Glutamatergic neuron (in vitro differentiated cells): ENCODE measurements around the gene THAP5. TPM values are rescaled to one million over a fixed set of nuclear protein-coding genes. Genes with fewer than 3 reads are reported as not detected.

ENCODE experiments used
- DNase-seq: peaks from one replicate; pipeline ENCODE4 v3.0.0; 2022
- H3K27ac Mint-ChIP-seq: one replicate; pipeline ENCODE4 v1.8.0; 2020; ENCODE audit warnings: mild to moderate bottlenecking, mixed read lengths, inconsistent platforms; ENCODE audit not compliant: unreplicated experiment
- H3K27me3 Mint-ChIP-seq: one replicate; pipeline ENCODE4 v1.8.0; 2020; ENCODE audit warnings: mild to moderate bottlenecking, moderate library complexity, mixed read lengths, inconsistent platforms; ENCODE audit not compliant: unreplicated experiment
- H3K36me3 Mint-ChIP-seq: one replicate; pipeline ENCODE4 v1.8.0; 2020; ENCODE audit warnings: mild to moderate bottlenecking, mixed read lengths, inconsistent platforms; ENCODE audit not compliant: unreplicated experiment
- H3K4me1 Mint-ChIP-seq: one replicate; pipeline ENCODE4 v1.8.0; 2020; ENCODE audit warnings: mild to moderate bottlenecking, low read depth, mixed read lengths, inconsistent platforms; ENCODE audit not compliant: unreplicated experiment
- H3K4me3 Mint-ChIP-seq: one replicate; pipeline ENCODE4 v1.8.0; 2020; ENCODE audit warnings: mild to moderate bottlenecking, mixed read lengths, inconsistent platforms; ENCODE audit not compliant: unreplicated experiment
- H3K9me3 Mint-ChIP-seq: one replicate; pipeline ENCODE4 v1.8.0; 2020; ENCODE audit warnings: mild to moderate bottlenecking, moderate library complexity, mixed read lengths, inconsistent platforms; ENCODE audit not compliant: unreplicated experiment
- total RNA-seq: library from RNA; stranded (reverse); fragmentation: NEBNext Ultra II Directional; extraction: Animal tissue kit (Norgen Biotek cat#: 25700); gene quantifications from one replicate; pipeline ENCODE4 v1.2.1, GENCODE V29; 2021; ENCODE audit not compliant: unreplicated experiment
- TF ChIP-seq, protein P1 (sequence below): fragments of 200-600 bp; sonication (generic); IDR thresholded peaks from one replicate; pipeline ENCODE4 v1.5.0; 2021; ENCODE audit not compliant: partially characterized antibody, unreplicated experiment

Gene THAP5
- total RNA-seq, 1 donor from 2014 or later: 10.2 TPM

DNA sequence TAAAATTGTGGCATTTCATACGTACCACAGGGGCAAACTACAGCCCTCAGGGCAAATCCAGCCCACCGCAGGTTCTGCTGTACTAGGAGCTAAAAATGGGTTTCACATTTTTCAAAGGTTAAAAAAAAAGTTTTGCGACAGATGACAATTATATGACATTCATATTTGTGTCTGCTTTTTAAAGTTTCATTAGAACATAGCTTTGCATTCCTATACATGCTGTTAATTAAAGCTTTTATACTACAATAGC is 42.8 kb downstream of the THAP5 start:
- Mint-ChIP-seq H3K4me1 (peaks cover 21% of the 10 kb centered on the region), H3K36me3 (no peaks in the 10 kb centered on the region), H3K4me3 (peak overlapping the region; percentile 94), H3K27ac (peak overlapping the region; percentile 87), H3K9me3 (peaks cover 10% of the 10 kb centered on the region), H3K27me3 (peaks cover 5% of the 10 kb centered on the region)
- DNase-seq: no peak
- TF ChIP-seq, protein P1, sequence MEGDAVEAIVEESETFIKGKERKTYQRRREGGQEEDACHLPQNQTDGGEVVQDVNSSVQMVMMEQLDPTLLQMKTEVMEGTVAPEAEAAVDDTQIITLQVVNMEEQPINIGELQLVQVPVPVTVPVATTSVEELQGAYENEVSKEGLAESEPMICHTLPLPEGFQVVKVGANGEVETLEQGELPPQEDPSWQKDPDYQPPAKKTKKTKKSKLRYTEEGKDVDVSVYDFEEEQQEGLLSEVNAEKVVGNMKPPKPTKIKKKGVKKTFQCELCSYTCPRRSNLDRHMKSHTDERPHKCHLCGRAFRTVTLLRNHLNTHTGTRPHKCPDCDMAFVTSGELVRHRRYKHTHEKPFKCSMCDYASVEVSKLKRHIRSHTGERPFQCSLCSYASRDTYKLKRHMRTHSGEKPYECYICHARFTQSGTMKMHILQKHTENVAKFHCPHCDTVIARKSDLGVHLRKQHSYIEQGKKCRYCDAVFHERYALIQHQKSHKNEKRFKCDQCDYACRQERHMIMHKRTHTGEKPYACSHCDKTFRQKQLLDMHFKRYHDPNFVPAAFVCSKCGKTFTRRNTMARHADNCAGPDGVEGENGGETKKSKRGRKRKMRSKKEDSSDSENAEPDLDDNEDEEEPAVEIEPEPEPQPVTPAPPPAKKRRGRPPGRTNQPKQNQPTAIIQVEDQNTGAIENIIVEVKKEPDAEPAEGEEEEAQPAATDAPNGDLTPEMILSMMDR: no peak

DNA sequence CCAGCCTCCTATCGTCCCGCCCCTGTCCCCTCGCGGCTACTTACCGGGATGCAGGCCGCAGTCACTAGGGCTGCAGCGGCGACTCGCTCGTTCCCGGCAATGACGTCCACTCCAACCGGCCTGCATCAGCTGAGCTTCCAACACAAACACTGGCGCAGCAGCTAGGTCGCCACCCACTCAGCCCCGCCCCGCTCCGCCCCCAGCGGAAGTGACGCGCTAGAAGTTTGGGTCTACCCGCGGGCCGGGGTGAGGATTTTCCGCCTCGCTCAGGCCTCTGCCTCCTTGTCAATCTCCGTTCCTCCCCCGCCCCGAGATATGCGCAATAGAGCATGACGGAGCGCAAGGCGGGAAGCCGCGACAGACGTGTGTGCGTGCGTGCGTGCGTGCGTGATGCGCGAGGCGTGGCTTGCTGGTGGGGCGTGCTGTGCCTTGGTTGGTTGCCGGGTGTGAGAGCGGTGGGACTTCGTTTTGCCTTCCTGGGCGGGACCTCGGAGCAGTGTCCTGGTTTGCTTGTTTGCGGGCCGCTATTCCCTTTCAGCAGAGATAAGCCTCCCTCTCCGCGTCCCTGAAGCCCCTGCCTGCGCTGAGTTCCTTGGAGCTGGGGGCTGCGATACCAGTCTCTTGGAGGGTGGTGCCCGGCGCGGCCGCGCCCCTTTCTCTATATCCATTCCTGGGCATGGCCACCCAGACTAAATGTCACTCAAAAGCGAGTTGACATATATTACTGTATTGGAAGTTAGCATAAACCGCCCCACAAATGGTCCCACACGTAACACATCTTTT is 43.3 kb downstream of the THAP5 start, which contains the start of gene PNPLA8:
PNPLA8 (minus strand) TSS at position 151 of the 783 bp plus-strand sequence. CDS start 10,644 bp downstream, outside the sequence.
- Mint-ChIP-seq H3K27ac (peak within 1 kb of the TSS; percentile 87), H3K4me3 (peak within 1 kb of the TSS; percentile 94), H3K4me1 (peaks cover 25% of the 10 kb centered on the region), H3K36me3 (no peaks in the 10 kb centered on the region), H3K27me3 (peaks cover 5% of the 10 kb centered on the region), H3K9me3 (peaks cover 10% of the 10 kb centered on the region)
- TF ChIP-seq, protein P1: no peak
- peak; percentile 100 for DNase-seq

DNA sequence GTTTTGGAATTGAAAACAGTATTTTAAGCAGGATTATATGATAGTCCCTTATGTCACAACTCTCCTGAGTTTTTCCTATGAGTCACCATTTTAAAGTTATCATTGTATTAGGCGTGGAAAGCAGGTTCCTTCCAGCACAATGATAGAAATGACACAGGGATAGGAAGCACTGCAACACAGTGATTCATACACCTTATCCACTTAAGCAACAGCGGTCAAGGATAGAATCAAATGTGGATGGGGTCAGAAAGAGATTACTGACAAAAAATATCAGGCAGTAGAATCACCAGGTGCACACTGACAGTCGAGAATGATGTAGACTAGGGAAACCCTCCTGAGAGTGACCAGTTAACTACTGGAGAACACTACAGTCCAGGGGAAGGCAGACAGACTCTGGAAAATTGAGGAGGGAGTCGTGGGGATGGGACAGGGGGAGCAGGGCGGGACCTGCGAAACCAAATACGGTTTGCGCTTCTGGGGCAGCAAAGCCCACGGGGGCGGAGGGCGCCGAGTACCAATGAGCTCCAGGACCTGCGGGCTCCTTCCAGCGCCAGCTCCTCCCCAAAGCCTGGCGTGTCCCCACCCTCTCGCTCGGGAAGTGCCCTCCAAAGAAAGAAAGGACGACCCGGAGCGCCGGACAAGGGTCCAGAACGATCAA is 44.0 kb downstream of the THAP5 start:
- Mint-ChIP-seq H3K27ac (peak overlapping the region; percentile 87), H3K4me1 (peaks cover 29% of the 10 kb centered on the region), H3K4me3 (peak overlapping the region; percentile 94), H3K9me3 (peaks cover 10% of the 10 kb centered on the region), H3K36me3 (no peaks in the 10 kb centered on the region), H3K27me3 (peaks cover 5% of the 10 kb centered on the region)
- DNase-seq: no peak
- TF ChIP-seq, protein P1: no peak

DNA sequence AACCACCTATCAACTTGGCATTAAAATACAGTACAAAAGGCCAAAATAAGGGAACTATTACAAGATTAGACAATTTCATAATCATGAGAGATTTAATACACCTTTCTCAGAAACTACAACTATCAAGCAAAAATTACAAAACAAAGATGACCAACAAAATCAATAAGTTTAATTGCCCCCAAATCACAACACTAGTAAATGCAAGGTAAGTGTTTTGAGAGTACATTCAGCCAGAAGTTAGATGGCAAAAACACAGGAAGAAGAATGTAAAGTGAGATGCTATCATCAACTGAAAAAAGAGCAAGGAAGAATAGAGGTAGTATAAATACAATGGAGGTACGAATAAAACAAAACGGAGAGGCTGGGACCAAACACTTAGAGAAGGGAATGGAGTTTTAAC is 46.7 kb downstream of the THAP5 start:
- Mint-ChIP-seq H3K9me3 (peaks cover 10% of the 10 kb centered on the region), H3K27me3 (peaks cover 3% of the 10 kb centered on the region), H3K4me1 (peaks cover 40% of the 10 kb centered on the region), H3K36me3 (no peaks in the 10 kb centered on the region), H3K27ac (no peak overlapping the region), H3K4me3 (peak overlapping the region; percentile 27)
- no peak for DNase-seq
- TF ChIP-seq, protein P1: no peak

DNA sequence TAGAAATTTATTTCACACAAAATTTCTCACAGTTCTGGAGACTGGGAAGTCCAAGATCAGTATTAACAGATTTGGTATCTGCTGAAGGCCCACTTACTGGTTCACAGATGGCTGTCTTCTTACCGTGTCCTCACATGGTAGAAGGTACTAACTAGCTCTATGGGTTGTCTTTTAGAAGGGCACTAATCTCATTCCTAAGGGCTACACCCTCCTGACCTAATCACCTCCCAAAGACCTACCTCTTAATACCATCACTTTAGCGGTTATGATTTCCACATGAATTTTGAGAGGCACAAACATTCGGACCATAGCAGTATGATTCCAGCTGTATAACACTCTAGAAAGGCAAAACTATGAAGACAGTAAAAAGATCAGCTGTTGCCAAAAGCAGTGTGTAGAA is 51.6 kb downstream of the THAP5 start:
- TF ChIP-seq, protein P1: no peak
- Mint-ChIP-seq H3K36me3 (no peaks in the 10 kb centered on the region), H3K27ac (no peak overlapping the region), H3K9me3 (no peaks in the 10 kb centered on the region), H3K27me3 (no peaks in the 10 kb centered on the region), H3K4me1 (peaks cover 26% of the 10 kb centered on the region), H3K4me3 (no peak overlapping the region)
- DNase-seq: no peak
